HG02885 (cell line): ENCODE data around the gene PTPN20.

Source experiments
- ATAC-seq: cut with Tn5 transposase; IDR thresholded peaks from one replicate; pipeline ENCODE4 v1.9.1; 2021; ENCODE audit warnings: mild to moderate bottlenecking; ENCODE audit not compliant: unreplicated experiment, poor library complexity

Gene PTPN20

GRCh38 chr10:47044741-47045140 lies 133.5 kb downstream of the PTPN20 start:
- ATAC-seq, result no peak

GRCh38 chr10:47045331-47045861 lies 134.2 kb downstream of the PTPN20 start:
- ATAC-seq, result no peak

- ATAC-seq, result no peak
Observed at GRCh38 chr10:47046321-47047126, 135.3 kb downstream of the PTPN20 start.

GRCh38 chr10:47047127-47047504 lies 135.9 kb downstream of the PTPN20 start:
- no peak for ATAC-seq

- peak; percentile 69 for ATAC-seq
Observed at GRCh38 chr10:47047577-47048525, 136.6 kb downstream of the PTPN20 start.

GRCh38 chr10:47048526-47048905 lies 137.3 kb downstream of the PTPN20 start:
- ATAC-seq, result no peak

GRCh38 chr10:47049056-47049851 lies 138.0 kb downstream of the PTPN20 start:
- ATAC-seq, result no peak

GRCh38 chr10:47049906-47050305 lies 138.7 kb downstream of the PTPN20 start:
- ATAC-seq, result no peak

- no peak for ATAC-seq
Observed at GRCh38 chr10:47050618-47051455, 139.6 kb downstream of the PTPN20 start.

- ATAC-seq, result no peak
Observed at GRCh38 chr10:47051741-47052238, 140.6 kb downstream of the PTPN20 start.
